GM18499 (cell line): ENCODE results near the gene KIF23.
"Not testable (repeated sequence)": the region's sequence is repeated elsewhere in the genome, so short reads cannot be mapped to it uniquely, and the experiment has no call there.

ENCODE experiments used
- ATAC-seq: cut with Tn5 transposase; IDR thresholded peaks from one replicate; pipeline ENCODE4 v1.9.1; 2021; ENCODE audit warnings: moderate number of reproducible peaks; ENCODE audit not compliant: insufficient read depth, unreplicated experiment

KIF23 gene

DNA sequence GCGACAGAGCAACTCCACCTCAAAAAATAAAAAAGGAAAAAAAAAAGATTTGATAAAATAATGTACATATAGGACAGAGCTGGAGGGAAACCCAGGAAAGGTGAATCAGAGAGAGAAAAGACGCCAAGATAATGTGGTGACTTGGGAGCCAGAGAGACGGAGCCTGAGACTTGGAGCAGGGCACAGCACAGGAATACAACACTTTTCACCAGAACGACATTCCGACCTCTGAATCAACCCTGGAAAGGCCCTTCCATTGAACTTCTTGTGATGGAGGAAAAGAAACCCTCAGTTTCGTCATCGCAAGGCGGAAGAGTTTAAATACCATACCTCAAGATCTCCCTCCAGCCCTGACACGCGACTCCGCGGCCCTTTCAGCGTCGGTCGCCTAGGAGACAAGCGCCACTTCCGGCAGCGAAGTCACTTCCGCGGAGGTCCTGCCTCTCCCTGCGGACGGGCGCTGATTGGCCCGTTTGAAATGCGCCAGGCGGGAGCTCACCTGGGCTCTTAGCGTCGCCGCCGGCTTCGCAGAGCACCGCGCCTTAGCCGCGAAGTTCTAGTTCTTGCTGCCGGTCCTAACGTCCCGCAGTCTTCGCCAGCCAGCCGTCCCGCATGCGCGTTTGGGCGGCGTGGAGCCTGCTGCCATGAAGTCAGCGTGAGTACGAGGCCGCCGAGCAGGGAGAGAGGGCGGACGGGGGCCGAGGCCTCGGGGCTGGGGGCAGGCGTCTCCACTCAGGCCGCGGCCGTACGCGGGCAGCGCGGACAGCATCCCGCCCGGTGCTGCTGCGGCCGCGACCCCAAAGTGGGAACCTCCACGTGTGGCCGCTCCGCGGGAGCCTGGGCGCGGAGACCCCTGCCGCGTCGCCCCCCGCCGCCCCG, at the start of gene KIF23:
Gene KIF23, plus strand, starts transcription at position 528 of the 879 bp plus-strand sequence. Its CDS starts 117 bp downstream, at position 645.
- no peak for ATAC-seq

DNA sequence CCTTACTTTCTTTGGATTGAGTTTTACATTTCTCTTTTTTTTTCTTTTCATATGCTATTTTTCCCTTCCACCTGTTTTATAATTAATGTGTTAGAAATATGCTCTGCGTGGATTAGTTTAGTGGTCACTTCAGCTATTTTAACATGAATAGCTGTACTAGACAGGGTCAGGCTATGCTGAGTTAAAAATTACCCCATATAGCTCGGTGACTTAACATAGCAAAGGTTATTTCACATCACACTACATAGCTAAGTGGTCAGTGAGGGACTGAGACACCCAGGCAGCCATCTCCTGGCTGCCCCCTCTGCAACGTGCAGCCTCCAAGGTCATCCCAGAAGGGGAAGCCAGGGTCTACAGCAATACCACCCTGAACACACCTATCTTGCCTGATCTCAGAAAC, 46.9 kb upstream of the KIF23 start:
- no peak for ATAC-seq

DNA sequence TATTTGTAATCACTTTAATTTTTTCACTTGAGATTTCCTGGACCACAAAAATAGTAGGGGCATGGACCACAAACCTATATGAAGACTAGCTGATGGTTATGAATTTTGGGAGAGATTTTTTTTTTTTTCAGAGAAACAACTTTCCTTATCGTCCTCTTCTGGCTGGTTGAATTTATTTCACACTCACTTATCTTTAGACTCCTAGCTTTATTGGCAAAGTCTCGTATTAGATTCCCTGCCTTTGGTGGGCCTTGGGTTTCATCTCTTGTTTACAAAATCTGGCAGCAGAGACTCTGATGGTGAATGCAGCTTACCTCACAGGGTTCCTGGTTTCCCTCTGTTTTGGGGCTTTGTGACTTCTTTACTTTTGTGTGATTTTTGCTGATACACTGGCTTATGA, 44.5 kb upstream of the KIF23 start:
- ATAC-seq, result no peak

DNA sequence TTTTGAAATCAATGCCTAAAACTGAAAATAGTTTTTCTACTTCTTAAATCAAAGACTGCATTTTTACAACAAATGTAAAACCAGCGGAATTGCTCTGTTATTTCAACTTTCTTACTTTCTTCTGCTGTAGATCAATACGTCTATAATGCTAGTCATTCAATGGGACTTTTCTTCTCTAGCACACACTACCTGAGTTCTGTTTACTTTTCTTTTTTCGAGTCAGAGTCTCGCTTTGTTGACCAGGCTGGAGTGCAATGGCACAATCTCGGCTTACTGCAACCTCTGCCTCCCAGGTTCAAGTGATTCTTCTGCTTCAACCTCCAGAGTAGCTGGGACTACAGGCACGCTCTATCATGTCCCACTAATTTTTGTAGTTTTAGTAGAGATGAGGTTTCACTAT, 40.7 kb upstream of the KIF23 start:
- ATAC-seq, result no peak

DNA sequence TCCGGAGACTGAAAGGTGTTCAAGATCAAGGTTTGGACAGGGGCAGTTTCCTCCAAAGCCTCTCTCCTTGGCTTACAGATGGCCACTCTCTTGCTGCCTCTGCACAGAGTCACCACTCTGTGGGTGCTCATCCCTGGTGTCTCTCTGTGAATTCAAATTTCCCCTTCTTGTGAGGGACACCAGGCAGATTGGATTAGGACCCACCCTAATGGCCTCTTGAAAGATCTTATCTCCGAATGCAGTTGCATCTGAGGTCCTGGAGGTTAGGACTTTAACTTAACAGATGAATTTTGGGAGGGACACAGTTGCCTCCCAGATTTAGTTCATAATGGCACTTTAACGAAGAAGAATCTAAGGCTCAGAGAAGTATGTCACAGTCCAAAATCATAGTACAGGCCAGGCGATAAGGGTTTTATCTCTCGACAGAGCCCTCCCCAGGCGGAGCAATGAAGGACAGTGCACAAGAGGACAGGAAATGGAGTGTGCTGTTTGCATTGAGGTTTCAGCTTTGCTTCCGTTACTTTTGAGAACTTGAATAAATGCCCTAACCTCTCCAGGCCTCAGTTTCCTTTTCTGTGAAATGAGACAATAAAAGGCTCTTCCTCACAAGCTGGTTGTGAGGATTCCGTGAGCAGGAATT, 38.9 kb upstream of the KIF23 start:
- no peak for ATAC-seq

DNA sequence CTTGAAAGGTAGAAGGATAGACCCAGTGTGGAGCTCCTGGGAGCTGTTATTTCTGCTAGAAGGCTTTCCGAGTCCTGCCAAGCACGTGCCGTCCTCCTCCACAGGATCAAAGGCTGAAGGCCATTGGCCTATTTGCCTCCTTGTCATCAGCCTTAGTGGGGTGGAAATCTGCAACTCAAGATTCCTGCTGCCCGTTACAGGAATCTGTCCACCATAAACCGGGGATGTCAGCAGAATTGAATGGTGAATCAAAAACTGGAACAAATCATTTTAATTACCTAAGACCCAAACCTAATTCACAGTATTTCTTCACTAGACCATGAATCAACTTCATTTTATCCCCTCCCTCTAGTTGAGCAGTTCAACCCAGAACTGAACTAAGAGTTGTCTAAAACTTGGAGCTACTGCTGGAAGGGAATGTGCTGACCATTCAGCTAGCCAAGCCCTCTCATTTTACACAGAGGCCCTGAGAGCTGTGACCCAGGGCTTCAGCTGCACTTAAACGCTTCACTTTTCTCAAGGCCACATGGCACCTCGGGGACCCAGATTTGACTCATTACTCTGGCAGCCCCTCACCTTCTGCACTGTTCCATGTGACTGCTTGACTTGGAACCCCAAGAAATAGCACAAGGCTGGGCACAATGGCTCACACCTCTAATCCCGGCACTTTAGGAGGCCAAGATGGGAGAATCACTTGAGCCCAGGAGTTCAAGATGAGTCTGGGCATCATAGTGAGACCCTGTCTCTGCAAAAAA, 36.8 kb upstream of the KIF23 start:
- ATAC-seq, result no peak

DNA sequence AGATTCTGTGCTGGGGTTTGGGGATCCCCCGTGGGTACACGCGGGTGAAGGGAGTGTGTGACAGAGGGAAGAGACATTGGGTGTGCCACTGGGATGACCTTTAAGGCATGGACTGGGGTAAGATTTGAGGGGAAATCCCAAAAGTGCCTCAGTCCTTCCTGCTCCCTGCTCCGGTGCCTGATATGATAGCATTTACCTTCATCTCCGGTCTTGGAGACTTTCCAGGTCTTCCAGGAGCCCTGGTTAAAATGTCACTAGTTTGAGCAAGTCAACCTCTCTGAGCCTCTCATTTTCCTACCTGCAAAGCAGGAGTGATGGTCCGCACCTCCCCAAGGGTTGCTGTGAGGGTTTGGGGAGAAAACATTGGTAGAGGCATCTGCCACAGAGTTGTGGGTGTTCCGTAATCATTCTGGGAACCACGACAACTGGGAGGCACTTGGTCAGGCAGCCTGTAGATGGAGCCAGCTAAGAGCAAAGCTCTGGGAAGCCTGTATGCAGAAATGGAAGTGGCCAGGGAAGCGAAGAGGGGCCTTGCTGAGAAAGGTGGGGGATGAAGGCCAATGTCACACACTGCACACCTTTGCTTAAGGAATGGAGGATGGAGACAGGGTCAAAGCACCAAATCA, 33.9 kb upstream of the KIF23 start:
- ATAC-seq, result no peak

DNA sequence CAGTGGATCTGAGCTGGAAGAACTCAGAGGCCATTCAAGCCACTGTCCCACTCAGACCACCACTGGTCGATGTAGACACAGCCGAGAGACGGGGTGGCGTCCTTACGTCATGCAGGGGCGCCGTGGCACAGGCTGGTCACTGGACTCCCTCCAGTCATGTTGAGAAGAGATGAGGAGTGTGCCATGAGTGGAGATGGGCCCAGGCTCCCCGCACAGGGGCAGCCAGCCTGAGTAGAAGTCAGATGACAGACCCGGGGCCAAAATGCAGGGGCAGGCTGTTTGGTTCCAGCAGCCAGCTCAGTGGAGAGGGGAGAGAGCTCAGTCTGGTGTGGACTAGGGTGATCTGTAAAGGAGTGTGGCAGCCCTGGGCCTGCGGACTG, 33.4 kb upstream of the KIF23 start:
- ATAC-seq, result no peak

DNA sequence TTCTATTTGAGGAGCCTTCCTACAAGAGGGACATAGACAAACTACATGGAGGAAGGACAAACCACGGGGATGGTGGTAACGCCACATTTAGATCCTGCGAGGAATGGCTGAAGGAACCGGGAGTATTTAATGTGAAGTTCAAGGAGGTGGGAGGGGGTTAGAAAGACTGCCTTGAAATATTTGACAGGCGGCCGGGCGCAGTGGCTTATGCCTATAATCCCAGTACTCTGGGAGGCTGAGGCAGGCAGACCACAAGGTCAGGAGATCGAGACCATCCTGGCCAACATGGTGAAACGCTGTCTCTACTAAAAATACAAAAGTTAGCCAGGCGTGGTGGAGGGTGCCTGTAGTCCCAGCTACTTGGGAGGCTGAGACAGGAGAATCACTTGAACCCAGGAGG, 32.0 kb upstream of the KIF23 start:
- not testable (repeated sequence) for ATAC-seq

DNA sequence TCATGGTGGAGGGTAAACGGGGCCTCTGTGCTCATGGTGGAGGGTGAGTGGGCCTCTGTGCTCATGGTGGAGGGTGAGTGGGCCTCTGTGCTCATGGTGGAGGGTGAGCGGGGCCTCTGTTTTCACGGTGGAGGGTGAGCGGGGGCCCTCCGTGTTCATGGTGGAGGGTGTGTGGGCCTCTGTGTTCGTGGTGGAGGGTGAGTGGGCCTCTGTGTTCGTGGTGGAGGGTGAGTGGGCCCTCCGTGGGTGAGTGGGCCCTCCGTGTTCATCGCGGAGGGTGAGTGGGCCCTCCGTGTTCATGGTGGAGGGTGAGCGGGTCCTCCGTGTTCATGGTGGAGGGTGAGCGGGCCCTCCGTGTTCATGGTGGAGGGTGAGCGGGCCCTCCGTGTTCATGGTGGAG, 30.1 kb upstream of the KIF23 start:
- ATAC-seq, result not testable (repeated sequence)

DNA sequence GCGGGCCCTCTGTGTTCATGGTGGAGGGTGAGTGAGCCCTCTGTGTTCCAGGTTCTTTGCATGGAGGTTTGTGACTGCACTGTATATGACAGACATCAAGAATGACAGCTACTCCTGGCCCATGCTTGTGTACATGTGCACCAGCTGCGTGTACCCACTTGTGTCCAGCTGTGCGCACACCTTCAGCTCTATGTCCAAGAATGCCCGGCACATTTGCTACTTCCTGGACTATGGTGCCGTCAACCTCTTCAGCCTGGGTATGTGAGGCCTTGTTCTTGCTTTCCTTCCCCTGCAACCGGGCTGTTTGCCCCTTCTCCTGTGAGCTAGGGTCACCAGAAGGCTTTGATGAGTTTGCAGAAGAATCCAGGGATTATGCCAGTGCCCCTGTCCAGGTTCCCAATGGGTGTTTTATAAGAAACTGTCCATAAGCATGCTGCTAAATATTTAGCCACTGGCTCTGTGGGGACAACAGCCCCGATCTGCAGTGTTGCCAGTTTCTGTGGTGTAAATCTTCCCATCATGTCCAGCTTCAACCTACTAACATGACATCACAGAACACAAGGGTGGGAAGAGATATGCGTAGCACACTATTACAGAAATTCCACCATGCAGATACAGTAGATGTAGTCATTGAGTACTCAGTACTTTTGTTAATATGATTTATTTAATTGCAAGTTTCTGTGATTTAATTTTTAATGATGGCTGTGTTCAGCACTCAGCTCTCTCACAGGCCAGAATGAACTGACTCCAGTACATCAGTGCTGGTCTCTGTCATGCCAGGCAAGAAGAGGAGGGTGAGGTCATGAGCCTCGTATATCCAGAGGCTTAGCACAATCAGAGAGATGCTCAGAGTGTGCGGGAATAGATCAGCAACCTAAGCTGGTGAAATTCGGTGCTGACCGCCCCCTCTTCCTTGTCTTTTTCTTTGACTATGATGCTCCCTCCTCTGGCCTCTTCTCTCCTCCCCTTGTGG, 29.2 kb upstream of the KIF23 start:
- no peak for ATAC-seq

DNA sequence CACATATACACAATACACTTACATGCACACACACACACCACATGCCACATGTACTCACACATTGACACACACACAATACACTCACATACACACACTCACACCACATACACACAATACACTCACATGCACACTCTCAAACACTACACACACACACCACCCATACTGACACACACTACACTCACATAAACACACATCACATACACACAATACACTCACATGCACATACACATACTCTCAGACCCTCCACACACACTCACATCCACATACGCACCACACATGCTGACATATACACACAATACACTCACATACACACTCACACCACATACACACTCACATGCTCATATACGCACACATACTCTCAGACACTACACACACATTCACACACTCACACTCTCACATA, 28.3 kb upstream of the KIF23 start:
- ATAC-seq, result no peak

DNA sequence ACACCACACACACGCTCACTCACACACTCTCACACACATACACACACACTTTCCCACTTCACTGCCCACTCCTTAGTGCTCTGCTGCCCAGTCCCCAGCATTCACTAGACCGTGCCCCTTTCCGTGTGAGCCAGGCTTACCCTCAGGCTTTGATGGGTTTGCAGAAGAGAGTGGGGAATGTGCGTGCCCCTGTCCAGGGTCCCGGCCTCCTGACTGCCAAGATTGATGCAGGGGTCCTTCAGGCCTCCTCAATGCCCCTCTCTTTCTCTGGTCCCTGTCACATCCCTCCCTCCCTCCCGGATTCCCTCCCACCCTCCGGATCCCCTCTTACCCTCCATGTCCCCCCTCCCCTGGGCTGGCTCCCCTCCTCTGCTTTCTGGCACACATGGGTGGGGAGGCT, 27.9 kb upstream of the KIF23 start:
- ATAC-seq, result no peak

DNA sequence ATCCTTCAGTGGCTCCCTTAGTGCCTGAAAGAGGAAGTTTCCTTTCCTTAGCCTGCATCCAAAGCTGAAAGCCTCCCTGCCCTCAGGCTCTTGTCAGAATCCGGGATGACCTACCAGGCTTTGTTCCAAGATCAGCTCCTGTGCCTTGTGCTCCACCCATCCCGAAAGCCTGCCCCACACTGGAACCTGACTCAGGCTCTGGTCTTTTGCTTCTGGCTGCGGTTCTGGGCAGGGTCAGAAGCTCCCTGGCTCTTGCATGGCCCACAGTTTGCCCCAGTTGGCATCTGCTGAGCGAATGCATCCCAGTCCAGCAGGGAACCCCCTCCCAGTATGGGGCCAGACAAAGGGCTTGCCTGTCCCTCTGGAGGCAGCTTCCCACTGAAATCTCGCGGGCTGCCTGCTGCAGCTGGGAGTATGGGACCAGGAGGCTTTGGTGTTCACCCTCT, 25.9 kb upstream of the KIF23 start:
- ATAC-seq, result no peak

DNA sequence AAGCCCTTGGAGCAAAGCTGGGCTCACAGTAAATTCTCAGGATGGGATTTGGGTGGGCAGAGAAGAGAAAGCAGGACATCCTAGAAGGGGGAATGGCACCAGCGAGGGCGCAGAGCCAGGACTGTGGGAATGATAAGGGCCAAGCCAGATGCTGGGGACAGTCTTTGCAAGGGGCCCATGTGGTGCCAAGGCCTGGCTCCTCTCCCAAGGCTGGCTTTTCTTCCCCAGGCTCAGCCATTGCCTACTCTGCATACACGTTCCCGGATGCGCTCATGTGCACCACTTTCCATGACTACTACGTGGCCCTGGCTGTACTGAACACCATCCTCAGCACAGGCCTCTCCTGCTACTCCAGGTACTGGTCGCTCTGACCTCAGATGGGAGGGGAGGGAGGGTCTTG, 24.7 kb upstream of the KIF23 start:
- ATAC-seq, result no peak

DNA sequence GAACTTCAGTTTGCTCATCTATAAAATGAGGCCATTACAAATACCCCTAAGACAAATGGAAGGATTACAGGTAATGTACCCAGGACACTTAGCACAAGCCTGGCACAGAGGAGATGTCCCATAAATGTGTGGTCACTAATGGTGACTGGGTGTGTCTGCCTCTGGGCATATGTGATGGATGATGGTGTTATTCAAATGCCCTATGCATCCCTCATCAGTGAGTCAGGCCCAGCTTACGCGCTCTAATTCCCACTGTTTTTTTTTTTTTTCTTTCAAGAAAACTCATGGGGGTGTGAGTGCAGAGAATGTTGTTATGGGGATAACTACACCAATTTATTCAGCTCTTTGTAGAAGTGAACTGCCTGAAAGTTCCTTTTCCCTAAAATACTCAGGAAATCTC, 23.6 kb upstream of the KIF23 start:
- no peak for ATAC-seq

DNA sequence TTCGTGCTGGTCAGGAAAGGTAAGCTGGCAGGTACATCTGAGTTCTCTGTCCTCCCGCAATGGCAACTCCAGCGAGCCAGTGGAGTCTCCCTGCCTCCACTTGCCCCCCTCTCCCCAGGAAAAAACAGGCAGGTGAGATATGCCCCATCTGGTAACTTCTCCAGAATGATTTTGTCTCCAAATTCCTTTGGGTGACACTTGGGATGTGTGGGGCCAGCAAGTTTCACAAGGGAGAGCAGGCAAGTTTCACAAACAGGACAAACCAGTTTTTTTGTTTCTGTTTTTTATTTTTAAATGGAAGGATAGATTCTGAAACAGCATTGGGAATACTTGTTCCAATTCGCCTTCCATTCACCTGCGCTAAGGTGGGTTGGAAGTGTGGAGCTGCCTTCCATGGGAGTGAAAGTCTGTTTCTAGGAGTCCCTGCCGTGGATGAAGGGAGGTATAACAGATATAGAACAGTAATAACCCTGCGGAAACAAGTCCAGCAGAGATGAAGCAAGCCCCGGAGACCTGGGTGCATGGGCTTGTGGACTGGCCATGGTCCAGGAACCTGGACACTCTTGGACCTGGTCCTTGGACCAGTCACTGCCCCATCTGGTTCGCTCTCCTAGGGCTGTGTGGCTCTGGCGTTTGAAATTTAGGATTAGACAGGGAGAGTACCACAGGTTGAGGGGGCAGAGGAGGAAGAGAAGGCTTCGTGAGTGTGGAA, 22.9 kb upstream of the KIF23 start:
- no peak for ATAC-seq

DNA sequence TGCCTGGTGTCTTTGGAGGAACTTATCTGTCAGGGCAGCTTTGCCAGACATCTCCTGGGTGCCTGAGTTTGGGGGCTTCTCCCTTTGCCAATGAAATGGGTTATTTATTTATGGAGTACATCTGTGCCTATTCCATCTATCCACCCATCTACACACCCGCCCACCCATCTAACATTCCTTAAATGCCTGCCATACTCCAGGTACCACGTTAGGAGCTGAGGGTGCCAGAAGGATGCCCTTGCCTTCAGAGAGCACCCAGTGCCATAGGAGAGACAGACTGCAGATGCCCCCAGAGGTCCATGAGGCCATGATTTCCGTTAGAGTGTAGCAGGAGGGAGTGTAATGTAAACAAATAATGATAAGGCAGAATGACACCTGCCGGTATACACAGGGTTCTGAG, 21.8 kb upstream of the KIF23 start:
- no peak for ATAC-seq
